ENCODE data around the gene GLOD4. TPM values are rescaled to one million over a fixed set of nuclear protein-coding genes. Genes with fewer than 3 reads are reported as not detected.
"Not testable (repeated sequence)": the region's sequence is repeated elsewhere in the genome, so short reads cannot be mapped to it uniquely, and the experiment has no call there.

GLOD4 gene
- total RNA-seq, 1 donor from 2014 or later, result 61.8 TPM

GRCh38 chr17:806346-806745, 24.3 kb upstream of the GLOD4 start:
- TF ChIP-seq CTCF (IDR thresholded peaks at IDR 0.05; ENCODE audit: insufficient read depth, low read depth, low read length) (no peak), EZH2 (IDR thresholded peaks at IDR 0.05; ENCODE audit: insufficient read depth, low read length) (no peak)
- Mint-ChIP-seq H3K4me1 (ENCODE audit: low read depth, unreplicated experiment) (peaks cover 4% of the 10 kb centered on the region), H3K4me3 (ENCODE audit: unreplicated experiment) (no peak overlapping the region), H3K27me3 (ENCODE audit: low read depth, unreplicated experiment) (no peaks in the 10 kb centered on the region), H3K27ac (ENCODE audit: unreplicated experiment) (no peak overlapping the region), H3K9me3 (ENCODE audit: unreplicated experiment) (no peaks in the 10 kb centered on the region), H3K36me3 (ENCODE audit: low read depth, unreplicated experiment) (peaks cover 23% of the 10 kb centered on the region)
- DNase-seq (ENCODE audit: low read depth) (no peak), FAIRE-seq (no peak)
- peaks cover 3% of the 10 kb centered on the region for H3K36me3 ChIP-seq (ENCODE audit: insufficient read depth, low read length)
- no peak overlapping the region for H3K4me2 ChIP-seq (ENCODE audit: low read length)
- H3K9ac ChIP-seq (ENCODE audit: low read length), result no peak overlapping the region
- no peak overlapping the region for H3K27ac ChIP-seq (ENCODE audit: low read depth, low read length)
- H3K79me2 ChIP-seq (ENCODE audit: insufficient read depth, low read length), result peaks cover 6% of the 10 kb centered on the region
- no peak overlapping the region for H3K4me3 ChIP-seq (ENCODE audit: insufficient read depth, low read depth, low read length)
- H3K9me3 ChIP-seq (ENCODE audit: insufficient read depth, low read depth, low read length), result no peaks in the 10 kb centered on the region
- H3K27me3 ChIP-seq (ENCODE audit: insufficient read depth, low read length), result no peaks in the 10 kb centered on the region
- peaks cover 51% of the 10 kb centered on the region for H4K20me1 ChIP-seq (ENCODE audit: insufficient read depth, low read length)
- no peak overlapping the region for H2AFZ ChIP-seq (ENCODE audit: low read depth, low read length)
- H3K4me1 ChIP-seq (ENCODE audit: insufficient read depth, low read length), result no peaks in the 10 kb centered on the region

DNA sequence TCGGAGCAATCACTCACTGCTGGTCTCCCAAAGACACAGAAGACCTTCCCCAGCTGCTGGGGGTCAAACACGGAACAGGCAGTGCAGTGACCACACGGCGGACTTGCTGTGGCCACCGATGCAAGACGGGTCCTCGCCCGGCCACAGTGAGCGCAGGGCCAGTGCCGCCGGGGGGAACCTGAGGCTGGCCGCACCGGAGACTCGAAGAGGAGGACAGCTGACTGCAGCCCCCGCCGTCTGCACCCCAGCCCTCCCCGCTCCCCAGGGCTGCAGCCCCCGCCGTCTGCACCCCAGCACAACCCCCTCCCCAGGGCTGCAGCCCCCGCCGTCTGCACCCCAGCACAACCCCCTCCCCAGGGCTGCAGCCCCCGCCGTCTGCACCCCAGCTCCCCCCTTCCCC, 23.8 kb upstream of the GLOD4 start:
- not testable (repeated sequence) for H3K4me3 Mint-ChIP-seq (ENCODE audit: unreplicated experiment); H3K4me3 ChIP-seq (ENCODE audit: insufficient read depth, low read depth, low read length); DNase-seq (ENCODE audit: low read depth); H3K9me3 Mint-ChIP-seq (ENCODE audit: unreplicated experiment); H3K9ac ChIP-seq (ENCODE audit: low read length); FAIRE-seq; H3K27ac Mint-ChIP-seq (ENCODE audit: unreplicated experiment); H3K4me1 Mint-ChIP-seq (ENCODE audit: low read depth, unreplicated experiment); H2AFZ ChIP-seq (ENCODE audit: low read depth, low read length); H3K9me3 ChIP-seq (ENCODE audit: insufficient read depth, low read depth, low read length); H3K79me2 ChIP-seq (ENCODE audit: insufficient read depth, low read length); H3K4me1 ChIP-seq (ENCODE audit: insufficient read depth, low read length); H3K27me3 ChIP-seq (ENCODE audit: insufficient read depth, low read length); H3K4me2 ChIP-seq (ENCODE audit: low read length); H3K36me3 ChIP-seq (ENCODE audit: insufficient read depth, low read length); H3K27me3 Mint-ChIP-seq (ENCODE audit: low read depth, unreplicated experiment); H3K27ac ChIP-seq (ENCODE audit: low read depth, low read length)
- H3K36me3 Mint-ChIP-seq (ENCODE audit: low read depth, unreplicated experiment), result peaks cover 23% of the 10 kb centered on the region
- H4K20me1 ChIP-seq (ENCODE audit: insufficient read depth, low read length), result peaks cover 47% of the 10 kb centered on the region

DNA sequence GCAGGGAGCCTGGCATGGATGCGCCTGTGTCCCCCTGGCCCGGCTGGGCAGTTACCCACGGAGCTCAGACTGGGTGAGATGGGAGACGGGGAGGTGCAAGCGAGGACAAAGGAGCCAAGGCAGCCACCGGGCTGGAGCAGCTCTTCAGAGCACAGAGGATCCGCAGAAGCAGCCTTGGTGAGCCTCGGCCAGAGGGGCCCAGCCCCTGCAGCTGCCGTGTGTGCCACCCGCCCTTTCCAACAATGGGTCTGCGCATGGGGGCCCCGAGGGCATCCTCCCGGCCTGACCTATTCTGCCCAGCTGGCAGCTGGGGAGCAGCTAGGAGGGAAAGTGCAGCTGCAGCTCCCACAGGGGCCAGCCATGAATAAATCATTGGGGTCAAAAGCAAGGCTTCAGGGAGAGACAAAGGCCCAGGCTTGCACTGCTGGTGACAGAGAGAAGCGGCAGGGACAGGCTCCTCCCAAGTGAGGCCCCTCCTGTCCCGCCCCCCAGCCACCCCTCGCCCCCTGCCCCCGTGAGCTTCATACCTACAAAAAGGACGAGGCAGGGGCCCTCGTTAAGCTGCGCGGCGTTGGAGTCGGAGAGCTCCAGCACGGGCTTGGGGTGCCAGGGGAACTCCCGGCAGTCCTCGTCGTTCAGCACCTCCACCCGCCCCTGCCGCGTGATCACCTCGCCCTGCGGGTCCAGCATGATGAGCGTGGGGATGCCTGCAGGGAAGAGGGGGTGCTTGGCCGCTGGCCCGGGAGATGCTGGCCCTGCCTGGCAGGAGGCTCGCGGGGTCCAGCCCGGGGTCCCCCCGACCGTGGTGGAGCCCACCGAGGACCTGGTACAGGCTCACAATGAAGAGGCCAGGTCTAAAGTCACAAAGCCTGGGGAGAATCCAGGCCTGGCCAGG, 22.7 kb upstream of the GLOD4 start:
- Histone ChIP-seq H3K4me2 (ENCODE audit: low read length) (no peak overlapping the region), H3K9me3 (ENCODE audit: insufficient read depth, low read depth, low read length) (no peaks in the 10 kb centered on the region), H3K27ac (ENCODE audit: low read depth, low read length) (no peak overlapping the region), H3K4me1 (ENCODE audit: insufficient read depth, low read length) (no peaks in the 10 kb centered on the region), H3K9ac (ENCODE audit: low read length) (no peak overlapping the region), H3K4me3 (ENCODE audit: insufficient read depth, low read depth, low read length) (no peak overlapping the region), H2AFZ (ENCODE audit: low read depth, low read length) (no peak overlapping the region), H3K27me3 (ENCODE audit: insufficient read depth, low read length) (no peaks in the 10 kb centered on the region), H3K36me3 (ENCODE audit: insufficient read depth, low read length) (peaks cover 6% of the 10 kb centered on the region), H4K20me1 (ENCODE audit: insufficient read depth, low read length) (peaks cover 45% of the 10 kb centered on the region), H3K79me2 (ENCODE audit: insufficient read depth, low read length) (no peaks in the 10 kb centered on the region)
- Mint-ChIP-seq H3K4me1 (ENCODE audit: low read depth, unreplicated experiment) (peaks cover 2% of the 10 kb centered on the region), H3K4me3 (ENCODE audit: unreplicated experiment) (no peak overlapping the region), H3K27me3 (ENCODE audit: low read depth, unreplicated experiment) (no peaks in the 10 kb centered on the region), H3K36me3 (ENCODE audit: low read depth, unreplicated experiment) (peaks cover 22% of the 10 kb centered on the region), H3K27ac (ENCODE audit: unreplicated experiment) (no peak overlapping the region), H3K9me3 (ENCODE audit: unreplicated experiment) (no peaks in the 10 kb centered on the region)
- FAIRE-seq, result no peak
- DNase-seq (ENCODE audit: low read depth), result no peak
- TF ChIP-seq CTCF (IDR thresholded peaks at IDR 0.05; ENCODE audit: insufficient read depth, low read depth, low read length), result no peak
- no peak for TF ChIP-seq EZH2 (IDR thresholded peaks at IDR 0.05; ENCODE audit: insufficient read depth, low read length)
